ENCODE results near the gene TGIF2LX.
"Not testable (repeated sequence)": the region's sequence is repeated elsewhere in the genome, so short reads cannot be mapped to it uniquely, and the experiment has no call there.

DNA sequence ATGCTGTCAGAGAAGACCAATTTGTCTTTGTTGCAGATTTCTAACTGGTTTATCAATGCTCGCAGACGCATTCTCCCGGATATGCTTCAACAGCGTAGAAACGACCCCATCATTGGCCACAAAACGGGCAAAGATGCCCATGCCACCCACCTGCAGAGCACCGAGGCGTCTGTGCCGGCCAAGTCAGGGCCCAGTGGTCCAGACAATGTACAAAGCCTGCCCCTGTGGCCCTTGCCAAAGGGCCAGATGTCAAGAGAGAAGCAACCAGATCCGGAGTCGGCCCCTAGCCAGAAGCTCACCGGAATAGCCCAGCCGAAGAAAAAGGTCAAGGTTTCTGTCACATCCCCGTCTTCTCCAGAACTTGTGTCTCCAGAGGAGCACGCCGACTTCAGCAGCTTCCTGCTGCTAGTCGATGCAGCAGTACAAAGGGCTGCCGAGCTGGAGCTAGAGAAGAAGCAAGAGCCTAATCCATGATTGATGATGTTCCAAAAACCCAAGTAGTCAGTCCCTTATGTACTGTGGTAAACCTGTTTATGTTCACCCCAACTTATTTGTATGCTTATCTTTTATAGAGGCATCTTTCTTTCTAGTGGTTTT, 728 bp downstream of the TGIF2LX start:
- TF ChIP-seq, protein P1, sequence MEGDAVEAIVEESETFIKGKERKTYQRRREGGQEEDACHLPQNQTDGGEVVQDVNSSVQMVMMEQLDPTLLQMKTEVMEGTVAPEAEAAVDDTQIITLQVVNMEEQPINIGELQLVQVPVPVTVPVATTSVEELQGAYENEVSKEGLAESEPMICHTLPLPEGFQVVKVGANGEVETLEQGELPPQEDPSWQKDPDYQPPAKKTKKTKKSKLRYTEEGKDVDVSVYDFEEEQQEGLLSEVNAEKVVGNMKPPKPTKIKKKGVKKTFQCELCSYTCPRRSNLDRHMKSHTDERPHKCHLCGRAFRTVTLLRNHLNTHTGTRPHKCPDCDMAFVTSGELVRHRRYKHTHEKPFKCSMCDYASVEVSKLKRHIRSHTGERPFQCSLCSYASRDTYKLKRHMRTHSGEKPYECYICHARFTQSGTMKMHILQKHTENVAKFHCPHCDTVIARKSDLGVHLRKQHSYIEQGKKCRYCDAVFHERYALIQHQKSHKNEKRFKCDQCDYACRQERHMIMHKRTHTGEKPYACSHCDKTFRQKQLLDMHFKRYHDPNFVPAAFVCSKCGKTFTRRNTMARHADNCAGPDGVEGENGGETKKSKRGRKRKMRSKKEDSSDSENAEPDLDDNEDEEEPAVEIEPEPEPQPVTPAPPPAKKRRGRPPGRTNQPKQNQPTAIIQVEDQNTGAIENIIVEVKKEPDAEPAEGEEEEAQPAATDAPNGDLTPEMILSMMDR (conservative IDR thresholded peaks at IDR 0.05; ENCODE audit: low read depth, low read length): not testable (repeated sequence)
- TF ChIP-seq EZH2 (IDR thresholded peaks at IDR 0.05; ENCODE audit: borderline replicate concordance, low read depth, low read length, poor library complexity, severe bottlenecking): not testable (repeated sequence)

Measured in A673 (cell line).